ENCODE results near the gene ZFP36L1.

GRCh38 chr14:68814539-68815297 is 21.9 kb upstream of the ZFP36L1 start:
- TF ChIP-seq CTCF (IDR thresholded peaks at IDR 0.05) = no peak
- TF ChIP-seq EZH2 (IDR thresholded peaks at IDR 0.05) = no peak
